ENCODE measurements around the gene RNF41.
A peak's percentile ranks its signal among the peaks of the same experiment; 100 is the strongest.

Gene RNF41

GRCh38 chr12:56237552-56237951 lies 15.8 kb upstream of the RNF41 start:
- Histone ChIP-seq H3K23ac (ENCODE audit: low read length in 2 of 2) (no peak overlapping the region), H3K27me3 (ENCODE audit: control insufficient read depth in 1 of 2, insufficient read depth in 1 of 2, low read length in 2 of 2) (no peaks in the 10 kb centered on the region), H2BK12ac (ENCODE audit: low read length in 2 of 2) (no peak overlapping the region), H2AFZ (ENCODE audit: low read depth, low read length) (no peak overlapping the region), H3K4me2 (ENCODE audit: low read length, poor library complexity, severe bottlenecking) (no peak overlapping the region), H3K9me3 (ENCODE audit: control insufficient read depth, low read length) (no peaks in the 10 kb centered on the region), H3K14ac (ENCODE audit: low read length in 2 of 2) (no peak overlapping the region), H3K4me3 (ENCODE audit: insufficient read depth in 1 of 2, low read depth in 1 of 2, low read length in 2 of 2) (no peak overlapping the region), H4K8ac (ENCODE audit: low read length) (no peak overlapping the region), H3K79me1 (replicated peaks; ENCODE audit: low read length, poor library complexity, severe bottlenecking) (peaks cover 27% of the 10 kb centered on the region), H2AK5ac (ENCODE audit: low read length, severe bottlenecking) (no peak overlapping the region), H3K18ac (ENCODE audit: low read depth in 1 of 2, low read length in 2 of 2) (no peak overlapping the region), H2BK15ac (ENCODE audit: low read depth, poor library complexity, severe bottlenecking) (no peak overlapping the region), H3K4me1 (ENCODE audit: control insufficient read depth, insufficient read depth, low read depth, low read length) (peaks cover 8% of the 10 kb centered on the region), H3K36me3 (ENCODE audit: control insufficient read depth in 1 of 2, insufficient read depth in 2 of 2, low read depth in 1 of 2, low read length in 2 of 2) (peaks cover 61 to 74% of the 10 kb centered on the region in 2 experiments), H3K9ac (ENCODE audit: low read length) (no peak overlapping the region), H2BK120ac (ENCODE audit: low read depth, low read length) (no peak overlapping the region), H4K91ac (ENCODE audit: low read length) (no peak overlapping the region), H3K27ac (ENCODE audit: low read length, poor library complexity, severe bottlenecking) (no peak overlapping the region), H2BK5ac (ENCODE audit: low read depth, low read length, poor library complexity, severe bottlenecking) (no peak overlapping the region), H3K4ac (ENCODE audit: low read depth in 1 of 2, low read length in 2 of 2) (no peak overlapping the region)
- WGBS, result 89% methylated on average over 8 of the region's 11 CpGs
- no peak for DNase-seq

GRCh38 chr12:56236985-56237384 lies 15.3 kb upstream of the RNF41 start:
- Histone ChIP-seq H2BK12ac (ENCODE audit: low read length in 2 of 2) (peak overlapping the region in 1 of 2 experiments; percentile 13), H3K9me3 (ENCODE audit: control insufficient read depth, low read length) (no peaks in the 10 kb centered on the region), H3K9ac (ENCODE audit: low read length) (no peak overlapping the region), H3K4ac (ENCODE audit: low read depth in 1 of 2, low read length in 2 of 2) (no peak overlapping the region), H3K14ac (ENCODE audit: low read length in 2 of 2) (no peak overlapping the region), H3K79me1 (replicated peaks; ENCODE audit: low read length, poor library complexity, severe bottlenecking) (peaks cover 25% of the 10 kb centered on the region), H2BK15ac (ENCODE audit: low read depth, poor library complexity, severe bottlenecking) (no peak overlapping the region), H3K4me3 (ENCODE audit: insufficient read depth in 1 of 2, low read depth in 1 of 2, low read length in 2 of 2) (no peak overlapping the region), H3K4me2 (ENCODE audit: low read length, poor library complexity, severe bottlenecking) (no peak overlapping the region), H3K27me3 (ENCODE audit: control insufficient read depth in 1 of 2, insufficient read depth in 1 of 2, low read length in 2 of 2) (no peaks in the 10 kb centered on the region), H3K36me3 (ENCODE audit: control insufficient read depth in 1 of 2, insufficient read depth in 2 of 2, low read depth in 1 of 2, low read length in 2 of 2) (peaks cover 56 to 69% of the 10 kb centered on the region in 2 experiments), H2BK120ac (ENCODE audit: low read depth, low read length) (no peak overlapping the region), H4K8ac (ENCODE audit: low read length) (no peak overlapping the region), H3K4me1 (ENCODE audit: control insufficient read depth, insufficient read depth, low read depth, low read length) (peaks cover 8% of the 10 kb centered on the region), H2BK5ac (ENCODE audit: low read depth, low read length, poor library complexity, severe bottlenecking) (no peak overlapping the region), H2AK5ac (ENCODE audit: low read length, severe bottlenecking) (no peak overlapping the region), H2AFZ (ENCODE audit: low read depth, low read length) (no peak overlapping the region), H4K91ac (ENCODE audit: low read length) (no peak overlapping the region), H3K18ac (ENCODE audit: low read depth in 1 of 2, low read length in 2 of 2) (no peak overlapping the region), H3K23ac (ENCODE audit: low read length in 2 of 2) (no peak overlapping the region), H3K27ac (ENCODE audit: low read length, poor library complexity, severe bottlenecking) (no peak overlapping the region)
- WGBS, result 90% methylated on average over 5 of the region's 5 CpGs
- no peak for DNase-seq

DNA sequence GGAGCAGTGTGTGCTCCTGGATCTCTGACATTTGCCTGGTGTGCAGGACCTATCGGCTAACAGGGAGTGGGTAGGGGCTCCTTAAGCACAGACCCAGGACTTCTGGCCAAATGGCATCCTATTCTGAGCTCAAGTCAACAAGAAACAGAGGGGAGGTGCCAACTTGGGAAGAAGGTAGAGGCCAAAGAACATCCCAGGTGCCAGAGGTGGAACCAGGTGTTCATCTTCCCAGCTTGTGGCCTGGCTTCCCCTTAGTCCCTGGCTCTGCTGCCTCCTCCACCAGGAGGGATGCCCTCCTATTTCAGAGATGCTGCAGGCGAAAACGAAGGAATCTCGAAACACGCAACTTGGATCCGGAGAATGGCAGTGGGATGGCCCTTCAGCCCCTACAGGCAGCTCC lies 14.4 kb upstream of the RNF41 start:
- no peaks in the 10 kb centered on the region for H3K27me3 ChIP-seq (ENCODE audit: control insufficient read depth in 1 of 2, insufficient read depth in 1 of 2, low read length in 2 of 2)
- H3K23ac ChIP-seq (ENCODE audit: low read length in 2 of 2), result no peak overlapping the region
- no peak overlapping the region for H2BK120ac ChIP-seq (ENCODE audit: low read depth, low read length)
- peaks cover 17% of the 10 kb centered on the region for H3K79me1 ChIP-seq (replicated peaks; ENCODE audit: low read length, poor library complexity, severe bottlenecking)
- H3K4me1 ChIP-seq (ENCODE audit: control insufficient read depth, insufficient read depth, low read depth, low read length), result peaks cover 8% of the 10 kb centered on the region
- H2AFZ ChIP-seq (ENCODE audit: low read depth, low read length), result no peak overlapping the region
- H2BK12ac ChIP-seq (ENCODE audit: low read length in 2 of 2), result no peak overlapping the region
- peaks cover 47 to 61% of the 10 kb centered on the region in 2 experiments for H3K36me3 ChIP-seq (ENCODE audit: control insufficient read depth in 1 of 2, insufficient read depth in 2 of 2, low read depth in 1 of 2, low read length in 2 of 2)
- no peak overlapping the region for H3K9ac ChIP-seq (ENCODE audit: low read length)
- no peak overlapping the region for H3K4me3 ChIP-seq (ENCODE audit: insufficient read depth in 1 of 2, low read depth in 1 of 2, low read length in 2 of 2)
- H3K18ac ChIP-seq (ENCODE audit: low read depth in 1 of 2, low read length in 2 of 2), result no peak overlapping the region
- H2AK5ac ChIP-seq (ENCODE audit: low read length, severe bottlenecking), result no peak overlapping the region
- no peak overlapping the region for H2BK5ac ChIP-seq (ENCODE audit: low read depth, low read length, poor library complexity, severe bottlenecking)
- H3K4ac ChIP-seq (ENCODE audit: low read depth in 1 of 2, low read length in 2 of 2), result no peak overlapping the region
- 95% methylated on average over 6 of the region's 6 CpGs for WGBS
- H3K14ac ChIP-seq (ENCODE audit: low read length in 2 of 2), result no peak overlapping the region
- no peak overlapping the region for H4K91ac ChIP-seq (ENCODE audit: low read length)
- no peak for DNase-seq
- no peak overlapping the region for H3K27ac ChIP-seq (ENCODE audit: low read length, poor library complexity, severe bottlenecking)
- no peak overlapping the region for H4K8ac ChIP-seq (ENCODE audit: low read length)
- H3K4me2 ChIP-seq (ENCODE audit: low read length, poor library complexity, severe bottlenecking), result no peak overlapping the region
- H2BK15ac ChIP-seq (ENCODE audit: low read depth, poor library complexity, severe bottlenecking), result no peak overlapping the region
- no peaks in the 10 kb centered on the region for H3K9me3 ChIP-seq (ENCODE audit: control insufficient read depth, low read length)

- no peak overlapping the region for H2BK12ac ChIP-seq (ENCODE audit: low read length in 2 of 2)
- no peak overlapping the region for H3K18ac ChIP-seq (ENCODE audit: low read depth in 1 of 2, low read length in 2 of 2)
- no peaks in the 10 kb centered on the region for H3K27me3 ChIP-seq (ENCODE audit: control insufficient read depth in 1 of 2, insufficient read depth in 1 of 2, low read length in 2 of 2)
- H2BK15ac ChIP-seq (ENCODE audit: low read depth, poor library complexity, severe bottlenecking), result no peak overlapping the region
- H4K91ac ChIP-seq (ENCODE audit: low read length), result no peak overlapping the region
- WGBS, result 94% methylated on average over 13 of the region's 16 CpGs
- no peaks in the 10 kb centered on the region for H3K9me3 ChIP-seq (ENCODE audit: control insufficient read depth, low read length)
- H3K27ac ChIP-seq (ENCODE audit: low read length, poor library complexity, severe bottlenecking), result no peak overlapping the region
- no peak overlapping the region for H2AK5ac ChIP-seq (ENCODE audit: low read length, severe bottlenecking)
- no peak overlapping the region for H3K4me2 ChIP-seq (ENCODE audit: low read length, poor library complexity, severe bottlenecking)
- peaks cover 9% of the 10 kb centered on the region for H3K79me1 ChIP-seq (replicated peaks; ENCODE audit: low read length, poor library complexity, severe bottlenecking)
- H2BK5ac ChIP-seq (ENCODE audit: low read depth, low read length, poor library complexity, severe bottlenecking), result no peak overlapping the region
- peaks cover 11% of the 10 kb centered on the region for H3K4me1 ChIP-seq (ENCODE audit: control insufficient read depth, insufficient read depth, low read depth, low read length)
- no peak overlapping the region for H3K14ac ChIP-seq (ENCODE audit: low read length in 2 of 2)
- H2BK120ac ChIP-seq (ENCODE audit: low read depth, low read length), result no peak overlapping the region
- no peak overlapping the region for H3K4me3 ChIP-seq (ENCODE audit: insufficient read depth in 1 of 2, low read depth in 1 of 2, low read length in 2 of 2)
- H3K4ac ChIP-seq (ENCODE audit: low read depth in 1 of 2, low read length in 2 of 2), result no peak overlapping the region
- peaks cover 36 to 49% of the 10 kb centered on the region in 2 experiments for H3K36me3 ChIP-seq (ENCODE audit: control insufficient read depth in 1 of 2, insufficient read depth in 2 of 2, low read depth in 1 of 2, low read length in 2 of 2)
- no peak overlapping the region for H3K9ac ChIP-seq (ENCODE audit: low read length)
- no peak overlapping the region for H4K8ac ChIP-seq (ENCODE audit: low read length)
- H2AFZ ChIP-seq (ENCODE audit: low read depth, low read length), result no peak overlapping the region
- H3K23ac ChIP-seq (ENCODE audit: low read length in 2 of 2), result no peak overlapping the region
- no peak for DNase-seq
Measured at GRCh38 chr12:56234746-56235436, 13.2 kb upstream of the RNF41 start.
